Keratinocyte (primary cell): ENCODE results near the gene ASPN. TPM values are rescaled to one million over a fixed set of nuclear protein-coding genes. Genes with fewer than 3 reads are reported as not detected.

ENCODE experiments used
- DNase-seq: peaks from one replicate; pipeline ENCODE4 v3.0.0-alpha.2; 2011; ENCODE audit warnings: low read depth, missing footprints, low spot score
- FAIRE-seq: peaks from 2 replicates; lab custom pipeline; 2011; peaks lifted over from hg19 to GRCh38; lab: Jason Lieb, UNC
- H2AFZ ChIP-seq: 2 replicates; pipeline ENCODE4 v1.6.0; 2012; ENCODE audit warnings: low read length, control low read depth, inconsistent platforms; ENCODE audit not compliant: control insufficient read depth
- H3K27ac ChIP-seq: 2 replicates; pipeline ENCODE4 v1.5.1; 2011; ENCODE audit warnings: low read length; ENCODE audit not compliant: control insufficient read depth, insufficient read depth
- H3K27me3 ChIP-seq: 3 replicates; pipeline ENCODE4 v1.6.0; 2011; ENCODE audit warnings: low read length; ENCODE audit not compliant: control insufficient read depth, insufficient read depth; ENCODE audit errors: extremely low read depth
- H3K36me3 ChIP-seq, 2 experiments: 2 replicates in 1 of 2; 3 replicates in 1 of 2; pipeline ENCODE4 v1.5.1; 2011; ENCODE audit warnings: low read length in 2 of 2, mild to moderate bottlenecking in 1 of 2; ENCODE audit not compliant: control insufficient read depth in 2 of 2, insufficient read depth in 2 of 2; ENCODE audit errors: extremely low read depth in 1 of 2
- H3K4me1 ChIP-seq: 3 replicates; pipeline ENCODE4 v1.5.1; 2011; ENCODE audit warnings: low read length; ENCODE audit not compliant: control insufficient read depth, insufficient read depth; ENCODE audit errors: extremely low read depth
- H3K4me2 ChIP-seq: 3 replicates; pipeline ENCODE4 v1.6.0; 2011; ENCODE audit warnings: low read depth, low read length; ENCODE audit not compliant: control insufficient read depth, insufficient read depth; ENCODE audit errors: extremely low read depth
- H3K4me3 ChIP-seq, 3 experiments: fragments of 200-600 bp in 1 of 3; sonication (generic) in 1 of 3; 2 replicates in 2 of 3; 3 replicates in 1 of 3; pipeline ENCODE4 v1.5.1; 2011 to 2016; ENCODE audit warnings: low read length in 3 of 3, mild to moderate bottlenecking in 3 of 3, control low read depth in 2 of 3, inconsistent platforms in 1 of 3, low read depth in 1 of 3, mixed read lengths in 1 of 3, mixed run types in 1 of 3, moderate library complexity in 1 of 3; ENCODE audit not compliant: control insufficient read depth in 2 of 3, insufficient read depth in 2 of 3; ENCODE audit errors: extremely low read depth in 1 of 3
- H3K79me2 ChIP-seq: 2 replicates; pipeline ENCODE4 v1.6.0; 2012; ENCODE audit warnings: low read length; ENCODE audit not compliant: control insufficient read depth, insufficient read depth
- H3K9ac ChIP-seq: 3 replicates; pipeline ENCODE4 v1.6.0; 2011; ENCODE audit warnings: low read length; ENCODE audit not compliant: control insufficient read depth, insufficient read depth; ENCODE audit errors: extremely low read depth
- H3K9me1 ChIP-seq: 3 replicates; pipeline ENCODE4 v1.6.0; 2011; ENCODE audit warnings: low read length; ENCODE audit not compliant: control insufficient read depth, insufficient read depth; ENCODE audit errors: extremely low read depth
- H3K9me3 ChIP-seq: 2 replicates; pipeline ENCODE4 v1.5.1; 2012; ENCODE audit warnings: low read depth, low read length; ENCODE audit not compliant: control insufficient read depth
- H4K20me1 ChIP-seq: 3 replicates; pipeline ENCODE4 v1.6.0; 2011; ENCODE audit warnings: low read length; ENCODE audit not compliant: control insufficient read depth, insufficient read depth; ENCODE audit errors: extremely low read depth
- CTCF ChIP-seq, 3 experiments: IDR thresholded peaks in 1 of 3; conservative IDR thresholded peaks in 1 of 3; optimal IDR thresholded peaks in 1 of 3; 2 replicates in 2 of 3; 3 replicates in 1 of 3; pipeline versions ENCODE3 to v1.5.1; 2011; ENCODE audit warnings: low read length in 3 of 3, mild to moderate bottlenecking in 3 of 3, moderate library complexity in 2 of 3, control low read depth in 1 of 3, inconsistent platforms in 1 of 3; ENCODE audit not compliant: insufficient read depth in 2 of 3; ENCODE audit errors: extremely low read depth in 1 of 3
- EZH2 ChIP-seq: IDR thresholded peaks from one replicate; pipeline ENCODE4 v1.6.1; 2012; ENCODE audit warnings: inconsistent platforms, mild to moderate bottlenecking, low read length, moderate library complexity
- dilution Hi-C: fragments of 300-500 bp; cut with MboI; formaldehyde crosslinking; loops from one replicate; pipeline ENCODE4 v1.7.0; 2020; ENCODE audit warnings: low sequenced_read_pairs; ENCODE audit not compliant: extremely low pct_ligation_motif_present
- polyA plus RNA-seq, 5 experiments: library from polyadenylated mRNA; depleted of rRNA in 3 of 5; stranded (reverse) in 3 of 5; stranded (forward) in 1 of 5; unstranded in 1 of 5; fragments of >200 nt; gene quantifications; 1 replicate in 1 of 5; 2 replicates in 3 of 5; 3 replicates in 1 of 5; pipeline versions ENCODE4 v1.2.1 to v1.2.3, GENCODE V29; 2011 to 2012; ENCODE audit warnings: missing spikeins in 2 of 5, low read depth in 1 of 5, low replicate concordance in 1 of 5

The ASPN gene
- polyA plus RNA-seq, 1 donor (not counting 4 experiments of a cell fraction or from before 2014, with no cell fraction given), result 0.63 TPM

GRCh38 chr9:92529124-92529523 lies 46.8 kb upstream of the ASPN start:
- Histone ChIP-seq H3K27me3 (no peaks in the 10 kb centered on the region), H3K4me3 (no peak overlapping the region), H3K36me3 (no peaks in the 10 kb centered on the region), H4K20me1 (no peaks in the 10 kb centered on the region), H3K79me2 (no peaks in the 10 kb centered on the region), H3K4me2 (no peak overlapping the region), H3K9me3 (no peaks in the 10 kb centered on the region), H2AFZ (no peak overlapping the region), H3K9me1 (no peaks in the 10 kb centered on the region), H3K4me1 (no peaks in the 10 kb centered on the region), H3K9ac (no peak overlapping the region), H3K27ac (no peak overlapping the region)
- no peak for FAIRE-seq
- dilution Hi-C loops, result no loop called here
- DNase-seq, result no peak
- TF ChIP-seq CTCF (optimal IDR thresholded peaks at IDR 0.05 in 1 of 3, IDR thresholded peaks at IDR 0.05 in 1 of 3, conservative IDR thresholded peaks at IDR 0.05 in 1 of 3; ENCODE audit: extremely low read depth in 1 of 3, insufficient read depth in 2 of 3, low read length in 3 of 3) (no peak), EZH2 (no peak)

GRCh38 chr9:92528522-92528849 lies 46.2 kb upstream of the ASPN start:
- no peaks in the 10 kb centered on the region for H4K20me1 ChIP-seq
- H3K9me3 ChIP-seq, result no peaks in the 10 kb centered on the region
- no peak overlapping the region for H2AFZ ChIP-seq
- no peak overlapping the region for H3K4me2 ChIP-seq
- H3K79me2 ChIP-seq, result no peaks in the 10 kb centered on the region
- FAIRE-seq, result peak; percentile 5
- TF ChIP-seq EZH2 (no peak), CTCF (optimal IDR thresholded peaks at IDR 0.05 in 1 of 3, IDR thresholded peaks at IDR 0.05 in 1 of 3, conservative IDR thresholded peaks at IDR 0.05 in 1 of 3; ENCODE audit: extremely low read depth in 1 of 3, insufficient read depth in 2 of 3, low read length in 3 of 3) (no peak)
- dilution Hi-C loops, result no loop called here
- H3K4me1 ChIP-seq, result no peaks in the 10 kb centered on the region
- no peaks in the 10 kb centered on the region for H3K9me1 ChIP-seq
- H3K27ac ChIP-seq, result no peak overlapping the region
- no peak for DNase-seq
- no peak overlapping the region for H3K4me3 ChIP-seq
- H3K9ac ChIP-seq, result no peak overlapping the region
- H3K36me3 ChIP-seq, result no peaks in the 10 kb centered on the region
- H3K27me3 ChIP-seq, result no peaks in the 10 kb centered on the region
